HEK293 (cell line): Measurements from ENCODE around the gene EFNA2.

Experiments used
- CTCF ChIP-seq: fragments of 450-650 bp; formaldehyde crosslinking; IDR thresholded peaks from 2 replicates; pipeline ENCODE4 v1.5.1; 2016; ENCODE audit warnings: missing biosample characterization, missing genetic modification characterization
- TRIM28 ChIP-seq: IDR thresholded peaks from 2 replicates; pipeline ENCODE4 v1.6.1; 2011; ENCODE audit warnings: low read length, control low read depth, borderline replicate concordance
- YY1 ChIP-seq: fragments of 450-650 bp; formaldehyde crosslinking; IDR thresholded peaks from 2 replicates; pipeline ENCODE4 v1.5.1; 2018; ENCODE audit warnings: missing biosample characterization, missing genetic modification characterization
- ZNF704 ChIP-seq: fragments of 450-650 bp; formaldehyde crosslinking; IDR thresholded peaks from 2 replicates; pipeline ENCODE4 v1.5.1; 2016; ENCODE audit warnings: missing biosample characterization, missing genetic modification characterization
- ZNF747 ChIP-seq: fragments of 450-650 bp; formaldehyde crosslinking; IDR thresholded peaks from 2 replicates; pipeline ENCODE4 v1.5.1; 2016; ENCODE audit warnings: missing biosample characterization, missing genetic modification characterization
- TF ChIP-seq, protein P1 (sequence below): fragments of 450-650 bp; formaldehyde crosslinking; IDR thresholded peaks from 2 replicates; pipeline ENCODE4 v1.5.1; 2016; ENCODE audit warnings: missing biosample characterization, missing genetic modification characterization

DNA sequence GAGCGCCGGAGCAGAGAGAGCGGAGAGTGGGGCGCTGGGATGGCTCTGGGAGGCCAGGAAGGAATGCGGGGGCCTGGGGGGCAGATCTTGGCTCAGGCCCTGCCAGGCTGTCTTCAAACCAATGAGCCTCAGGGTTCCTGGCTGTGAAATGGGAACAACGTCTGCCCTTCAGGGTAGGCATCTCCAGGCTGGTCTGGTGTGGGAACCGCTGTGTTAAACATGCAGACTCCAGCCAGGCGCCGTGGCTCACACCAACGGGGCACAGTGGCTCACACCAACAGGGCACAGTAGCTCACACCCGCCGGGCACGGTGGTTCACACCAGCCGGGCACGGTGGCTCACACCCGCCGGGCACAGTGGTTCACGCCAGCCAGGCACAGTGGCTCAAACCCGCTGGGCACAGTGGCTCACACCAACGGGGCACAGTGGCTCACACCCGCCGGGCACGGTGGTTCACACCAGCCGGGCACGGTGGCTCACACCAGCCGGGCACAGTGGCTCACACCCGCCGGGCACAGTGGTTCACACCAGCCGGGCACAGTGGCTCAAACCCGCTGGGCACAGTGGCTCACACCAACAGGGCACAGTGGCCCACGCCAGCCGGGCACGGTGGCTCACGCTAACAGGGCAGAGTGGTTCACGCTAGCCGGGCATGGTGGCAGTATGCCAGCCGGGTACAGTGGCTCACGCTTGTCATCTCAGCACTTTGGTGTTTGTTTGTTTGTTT is 40.1 kb downstream of the EFNA2 start:
- TF ChIP-seq, protein P1, sequence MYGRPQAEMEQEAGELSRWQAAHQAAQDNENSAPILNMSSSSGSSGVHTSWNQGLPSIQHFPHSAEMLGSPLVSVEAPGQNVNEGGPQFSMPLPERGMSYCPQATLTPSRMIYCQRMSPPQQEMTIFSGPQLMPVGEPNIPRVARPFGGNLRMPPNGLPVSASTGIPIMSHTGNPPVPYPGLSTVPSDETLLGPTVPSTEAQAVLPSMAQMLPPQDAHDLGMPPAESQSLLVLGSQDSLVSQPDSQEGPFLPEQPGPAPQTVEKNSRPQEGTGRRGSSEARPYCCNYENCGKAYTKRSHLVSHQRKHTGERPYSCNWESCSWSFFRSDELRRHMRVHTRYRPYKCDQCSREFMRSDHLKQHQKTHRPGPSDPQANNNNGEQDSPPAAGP, result no peak
- TF ChIP-seq ZNF747, result no peak
- TF ChIP-seq YY1 (tag by site-specific recombination), result no peak
- TF ChIP-seq CTCF (tag by site-specific recombination), result no peak
- TF ChIP-seq ZNF704 (tag by site-specific recombination), result no peak
- TF ChIP-seq TRIM28, result no peak
